HG03460 (cell line): ENCODE results near the gene SERBP1.
"Not testable (repeated sequence)": the region's sequence is repeated elsewhere in the genome, so short reads cannot be mapped to it uniquely, and the experiment has no call there.

ENCODE experiments used
- ATAC-seq: cut with Tn5 transposase; IDR thresholded peaks from one replicate; pipeline ENCODE4 v1.9.1; 2021; ENCODE audit not compliant: unreplicated experiment

The SERBP1 gene

GRCh38 chr1:67408148-67408547, 22.1 kb downstream of the SERBP1 start:
- ATAC-seq, result no peak

- no peak for ATAC-seq
These were observed 22.7 kb downstream of the SERBP1 start for GRCh38 chr1:67407498-67407897.

- ATAC-seq, result no peak
These were observed 24.5 kb downstream of the SERBP1 start for GRCh38 chr1:67405473-67406245.

GRCh38 chr1:67404212-67404620, 26.0 kb downstream of the SERBP1 start:
- ATAC-seq, result no peak

GRCh38 chr1:67401443-67401842, 28.8 kb downstream of the SERBP1 start:
- no peak for ATAC-seq

GRCh38 chr1:67400029-67400786, 30.0 kb downstream of the SERBP1 start:
- ATAC-seq, result not testable (repeated sequence)

GRCh38 chr1:67399199-67399993, 30.8 kb downstream of the SERBP1 start:
- ATAC-seq, result no peak

- ATAC-seq, result no peak
These were observed 35.7 kb downstream of the SERBP1 start for GRCh38 chr1:67394548-67394947.

GRCh38 chr1:67393737-67394136, 36.5 kb downstream of the SERBP1 start:
- no peak for ATAC-seq

GRCh38 chr1:67393240-67393639, 37.0 kb downstream of the SERBP1 start:
- ATAC-seq, result no peak

GRCh38 chr1:67390041-67390887, 39.9 kb downstream of the SERBP1 start:
- no peak for ATAC-seq

GRCh38 chr1:67383999-67384638, 46.1 kb downstream of the SERBP1 start:
- no peak for ATAC-seq

- ATAC-seq, result no peak
These were observed 47.9 kb downstream of the SERBP1 start for GRCh38 chr1:67382292-67382691.

GRCh38 chr1:67381154-67381553, 49.0 kb downstream of the SERBP1 start:
- no peak for ATAC-seq

- ATAC-seq, result no peak
These were observed 52.9 kb downstream of the SERBP1 start for GRCh38 chr1:67377253-67377652.

- no peak for ATAC-seq
These were observed 53.8 kb downstream of the SERBP1 start for GRCh38 chr1:67376381-67376780.

- no peak for ATAC-seq
These were observed 57.3 kb downstream of the SERBP1 start for GRCh38 chr1:67372898-67373297.

- ATAC-seq, result no peak
These were observed 58.1 kb downstream of the SERBP1 start for GRCh38 chr1:67372136-67372535.

GRCh38 chr1:67371681-67372080, 58.5 kb downstream of the SERBP1 start:
- no peak for ATAC-seq

GRCh38 chr1:67371043-67371442, 59.2 kb downstream of the SERBP1 start:
- ATAC-seq, result no peak
